ENCODE data around the gene SOX12. TPM values are rescaled to one million over a fixed set of nuclear protein-coding genes. Genes with fewer than 3 reads are reported as not detected.

Gene SOX12
- total RNA-seq, 2 experiments from 2014 or later = 12.8 to 13.0 TPM

- POLR2A ChIA-PET = interaction anchor here (0.6 to 1.0 kb wide), 2 partner anchors 15 to 112 kb away, joined by 3 to 5 read pairs; partner anchors contain the start of gene TRIB3
- no peak for TF ChIP-seq CTCF (IDR thresholded peaks at IDR 0.05)
- DNase-seq = no peak
- no peaks in the 10 kb centered on the region for H3K9me3 Mint-ChIP-seq
- no peak overlapping the region for H3K4me3 Mint-ChIP-seq
- H3K36me3 Mint-ChIP-seq (ENCODE audit: low read depth) = no peaks in the 10 kb centered on the region
- H3K27me3 Mint-ChIP-seq = peaks cover 1% of the 10 kb centered on the region
- CTCF ChIA-PET = interaction anchor here (1.1 to 1.7 kb wide), 5 partner anchors 11 to 301 kb away, joined by 3 to 12 read pairs (median 4); no protein-coding TSS in a partner anchor
- intact Hi-C loops (cut with micrococcal nuclease) = no loop called here
- peak overlapping the region; percentile 22 for H3K27ac Mint-ChIP-seq
- peaks cover 33% of the 10 kb centered on the region for H3K4me1 Mint-ChIP-seq (ENCODE audit: low read depth)
- ATAC-seq = peak; percentile 11
Observed at GRCh38 chr20:366041-366718, 40.8 kb downstream of the SOX12 start.

- CTCF ChIA-PET = interaction anchor here (1.1 to 1.7 kb wide), 3 partner anchors 12 to 300 kb away, joined by 3 to 12 read pairs (median 5); no protein-coding TSS in a partner anchor
- intact Hi-C loops (cut with micrococcal nuclease) = no loop called here
- H3K36me3 Mint-ChIP-seq (ENCODE audit: low read depth) = no peaks in the 10 kb centered on the region
- H3K4me3 Mint-ChIP-seq = no peak overlapping the region
- TF ChIP-seq CTCF (IDR thresholded peaks at IDR 0.05) = no peak
- no peak for ATAC-seq
- no peaks in the 10 kb centered on the region for H3K9me3 Mint-ChIP-seq
- peaks cover 1% of the 10 kb centered on the region for H3K27me3 Mint-ChIP-seq
- peaks cover 36% of the 10 kb centered on the region for H3K4me1 Mint-ChIP-seq (ENCODE audit: low read depth)
- no peak for DNase-seq
- H3K27ac Mint-ChIP-seq = no peak overlapping the region
- POLR2A ChIA-PET = interaction anchor here (1.0 kb wide), 1 partner anchor 14 kb away, joined by 5 read pairs; the partner anchor contains the start of gene TRIB3
Observed at GRCh38 chr20:366719-367485, 41.5 kb downstream of the SOX12 start.

- POLR2A ChIA-PET = interaction anchor here (1.3 to 1.4 kb wide), 2 partner anchors 15 to 18 kb away, joined by 3 to 4 read pairs; no protein-coding TSS in a partner anchor
- intact Hi-C loops (cut with micrococcal nuclease) = no loop called here
- no peak overlapping the region for H3K27ac Mint-ChIP-seq
- ATAC-seq (no peak), DNase-seq (no peak)
- CTCF ChIA-PET = interaction anchor here (1.7 kb wide), 2 partner anchors 13 to 37 kb away, joined by 5 to 12 read pairs; no protein-coding TSS in a partner anchor
- peaks cover 1% of the 10 kb centered on the region for H3K27me3 Mint-ChIP-seq
- H3K9me3 Mint-ChIP-seq = no peaks in the 10 kb centered on the region
- H3K4me3 Mint-ChIP-seq = no peak overlapping the region
- peaks cover 39% of the 10 kb centered on the region for H3K4me1 Mint-ChIP-seq (ENCODE audit: low read depth)
- H3K36me3 Mint-ChIP-seq (ENCODE audit: low read depth) = no peaks in the 10 kb centered on the region
- TF ChIP-seq CTCF (IDR thresholded peaks at IDR 0.05) = no peak
Observed at GRCh38 chr20:367486-367887, 42.1 kb downstream of the SOX12 start.

GRCh38 chr20:368915-369314 lies 43.6 kb downstream of the SOX12 start:
- peaks cover 1% of the 10 kb centered on the region for H3K27me3 Mint-ChIP-seq
- ChIA-PET CTCF (interaction anchor here (1.0 kb wide), 1 partner anchor 14 kb away, joined by 3 read pairs; no protein-coding TSS in a partner anchor), POLR2A (interaction anchor here (1.3 to 1.4 kb wide), 2 partner anchors 13 to 17 kb away, joined by 3 to 4 read pairs; no protein-coding TSS in a partner anchor)
- no peak overlapping the region for H3K27ac Mint-ChIP-seq
- ATAC-seq (no peak), DNase-seq (no peak)
- no peaks in the 10 kb centered on the region for H3K9me3 Mint-ChIP-seq
- TF ChIP-seq CTCF (IDR thresholded peaks at IDR 0.05) = no peak
- H3K36me3 Mint-ChIP-seq (ENCODE audit: low read depth) = no peaks in the 10 kb centered on the region
- intact Hi-C loops (cut with micrococcal nuclease) = no loop called here
- peaks cover 42% of the 10 kb centered on the region for H3K4me1 Mint-ChIP-seq (ENCODE audit: low read depth)
- no peak overlapping the region for H3K4me3 Mint-ChIP-seq
